ENCODE measurements around the gene CERS6. TPM values are rescaled to one million over a fixed set of nuclear protein-coding genes. Genes with fewer than 3 reads are reported as not detected.

The CERS6 gene
- total and polyA plus RNA-seq, 10 donors, result 2.5 to 22.3 (median 12.8) TPM

DNA sequence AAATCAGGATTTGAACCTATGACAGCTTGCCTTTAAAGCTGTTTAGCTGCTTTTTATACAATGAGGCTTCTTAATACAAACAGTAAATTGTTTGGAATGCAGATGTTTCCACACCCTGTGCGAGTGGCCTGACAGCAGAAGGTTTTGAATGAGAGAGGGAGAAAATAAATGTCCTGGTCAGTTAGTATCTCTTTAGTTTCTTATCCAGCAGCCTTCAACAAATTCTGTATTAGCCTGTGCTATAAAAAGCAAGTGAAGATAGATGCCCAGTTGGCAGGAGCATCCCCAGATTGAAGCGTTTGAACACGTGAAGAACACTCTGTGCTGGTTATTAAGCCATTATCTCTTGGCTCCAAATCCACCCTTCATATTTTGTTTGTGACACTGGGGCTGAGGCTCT, 70.6 kb downstream of the CERS6 start:
- Histone ChIP-seq H3K4me3 (no peak overlapping the region), H3K36me3 (no peaks in the 10 kb centered on the region), H3K27me3 (replicated peaks in 1 of 7) (no peaks in the 10 kb centered on the region), H3K9me3 (no peaks in the 10 kb centered on the region), H3K4me1 (peaks cover 5 to 52% (median 16%) of the 10 kb centered on the region in 6 donors), H3K27ac (no peak overlapping the region)
- intact Hi-C loops (cut with DNase I; ENCODE audit: low total_unique reads), result no loop called here
- WGBS, 5 donors, result 86 to 94% (median 93%) methylated on average over 3 of the region's 3 CpGs
- DNase-seq, result no peak
- TF ChIP-seq, protein P1, sequence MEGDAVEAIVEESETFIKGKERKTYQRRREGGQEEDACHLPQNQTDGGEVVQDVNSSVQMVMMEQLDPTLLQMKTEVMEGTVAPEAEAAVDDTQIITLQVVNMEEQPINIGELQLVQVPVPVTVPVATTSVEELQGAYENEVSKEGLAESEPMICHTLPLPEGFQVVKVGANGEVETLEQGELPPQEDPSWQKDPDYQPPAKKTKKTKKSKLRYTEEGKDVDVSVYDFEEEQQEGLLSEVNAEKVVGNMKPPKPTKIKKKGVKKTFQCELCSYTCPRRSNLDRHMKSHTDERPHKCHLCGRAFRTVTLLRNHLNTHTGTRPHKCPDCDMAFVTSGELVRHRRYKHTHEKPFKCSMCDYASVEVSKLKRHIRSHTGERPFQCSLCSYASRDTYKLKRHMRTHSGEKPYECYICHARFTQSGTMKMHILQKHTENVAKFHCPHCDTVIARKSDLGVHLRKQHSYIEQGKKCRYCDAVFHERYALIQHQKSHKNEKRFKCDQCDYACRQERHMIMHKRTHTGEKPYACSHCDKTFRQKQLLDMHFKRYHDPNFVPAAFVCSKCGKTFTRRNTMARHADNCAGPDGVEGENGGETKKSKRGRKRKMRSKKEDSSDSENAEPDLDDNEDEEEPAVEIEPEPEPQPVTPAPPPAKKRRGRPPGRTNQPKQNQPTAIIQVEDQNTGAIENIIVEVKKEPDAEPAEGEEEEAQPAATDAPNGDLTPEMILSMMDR (IDR thresholded peaks at IDR 0.05 in 8 of 11, conservative IDR thresholded peaks at IDR 0.05 in 3 of 11), result no peak
- TF ChIP-seq POLR2A (IDR thresholded peaks at IDR 0.05) (no peak), POLR2AphosphoS5 (IDR thresholded peaks at IDR 0.05) (no peak)

DNA sequence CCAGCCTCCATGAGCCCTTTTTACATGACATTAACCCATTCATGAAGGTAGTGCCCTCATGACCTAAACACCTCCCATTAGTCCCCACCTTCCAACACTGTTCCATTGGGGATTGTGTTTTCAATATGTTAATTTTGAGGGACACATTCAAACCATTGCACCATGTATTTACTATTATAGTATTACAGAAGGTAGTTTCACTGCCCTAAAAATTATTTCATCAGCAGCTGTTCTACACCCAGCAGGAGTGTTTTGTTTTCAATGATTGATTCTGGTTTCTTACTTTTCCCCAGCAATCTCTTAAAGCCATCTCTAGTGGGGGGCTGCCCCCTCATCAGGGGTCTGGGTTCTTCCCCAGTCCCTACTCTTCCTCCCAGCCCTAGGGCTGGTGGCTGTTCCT, 71.9 kb downstream of the CERS6 start:
- H3K27me3 ChIP-seq (replicated peaks in 1 of 7), result no peaks in the 10 kb centered on the region
- no peaks in the 10 kb centered on the region for H3K36me3 ChIP-seq
- H3K4me1 ChIP-seq, result peaks cover 5 to 53% (median 13%) of the 10 kb centered on the region in 6 donors
- no peak overlapping the region for H3K4me3 ChIP-seq
- intact Hi-C loops (cut with DNase I; ENCODE audit: low total_unique reads), result no loop called here
- no peak for DNase-seq
- H3K27ac ChIP-seq, result no peak overlapping the region
- H3K9me3 ChIP-seq, result no peaks in the 10 kb centered on the region
- TF ChIP-seq, protein P1 (IDR thresholded peaks at IDR 0.05 in 8 of 11, conservative IDR thresholded peaks at IDR 0.05 in 3 of 11), result no peak
- TF ChIP-seq POLR2AphosphoS5 (IDR thresholded peaks at IDR 0.05), result no peak
- TF ChIP-seq POLR2A (IDR thresholded peaks at IDR 0.05), result no peak

DNA sequence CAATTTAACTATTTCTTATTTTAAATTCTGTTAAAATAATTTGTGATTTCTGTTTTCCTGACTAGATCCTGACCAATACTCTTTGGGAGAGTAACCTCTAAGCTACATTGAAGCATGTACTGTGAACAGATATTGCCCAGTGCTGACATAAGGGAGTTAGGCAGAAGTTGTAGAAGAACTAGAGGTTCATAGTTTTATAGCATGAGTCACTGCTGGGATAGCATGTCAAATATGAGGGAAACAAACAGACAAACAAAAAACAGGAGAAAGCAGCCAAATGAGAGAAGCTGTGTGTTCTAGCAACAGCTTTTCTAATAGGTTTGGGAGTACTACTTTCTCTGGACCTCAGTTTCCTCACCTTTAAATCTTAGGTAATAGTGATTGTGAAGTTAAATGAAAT, 72.4 kb downstream of the CERS6 start:
- H3K9me3 ChIP-seq, result no peaks in the 10 kb centered on the region
- no peaks in the 10 kb centered on the region for H3K36me3 ChIP-seq
- no peak overlapping the region for H3K4me3 ChIP-seq
- intact Hi-C loops (cut with DNase I; ENCODE audit: low total_unique reads), result no loop called here
- no peak for DNase-seq
- no peak overlapping the region for H3K27ac ChIP-seq
- TF ChIP-seq, protein P1 (IDR thresholded peaks at IDR 0.05 in 8 of 11, conservative IDR thresholded peaks at IDR 0.05 in 3 of 11), result no peak
- TF ChIP-seq POLR2AphosphoS5 (IDR thresholded peaks at IDR 0.05) (no peak), POLR2A (IDR thresholded peaks at IDR 0.05) (no peak)
- no peaks in the 10 kb centered on the region for H3K27me3 ChIP-seq (replicated peaks in 1 of 7)
- H3K4me1 ChIP-seq, result peaks cover 5 to 55% (median 14%) of the 10 kb centered on the region in 6 donors

GRCh38 chr2:168529054-168529833, 73.2 kb downstream of the CERS6 start:
- no peaks in the 10 kb centered on the region for H3K36me3 ChIP-seq
- no peak for TF ChIP-seq POLR2AphosphoS5 (IDR thresholded peaks at IDR 0.05)
- TF ChIP-seq, protein P1 (IDR thresholded peaks at IDR 0.05 in 8 of 11, conservative IDR thresholded peaks at IDR 0.05 in 3 of 11), result no peak
- TF ChIP-seq POLR2A (IDR thresholded peaks at IDR 0.05), result no peak
- peaks cover under 1 to 60% (median 15%) of the 10 kb centered on the region in 6 donors for H3K4me1 ChIP-seq
- H3K4me3 ChIP-seq, result no peak overlapping the region
- no peaks in the 10 kb centered on the region for H3K9me3 ChIP-seq
- 74 to 86% (median 81%) methylated on average over 2 of the region's 2 CpGs for WGBS, 5 donors
- no peaks in the 10 kb centered on the region for H3K27me3 ChIP-seq (replicated peaks in 1 of 7)
- no peak for DNase-seq
- intact Hi-C loops (cut with DNase I; ENCODE audit: low total_unique reads), result no loop called here
- no peak overlapping the region for H3K27ac ChIP-seq

Measured in spleen (tissue), 11 donors.